ENCODE results near the gene QRICH2. TPM values are rescaled to one million over a fixed set of nuclear protein-coding genes. Genes with fewer than 3 reads are reported as not detected.
"Not testable (repeated sequence)": the region's sequence is repeated elsewhere in the genome, so short reads cannot be mapped to it uniquely, and the experiment has no call there.

The QRICH2 gene
- total and polyA plus RNA-seq, 5 donors = 1.9 to 2.5 (median 2.1) TPM

DNA sequence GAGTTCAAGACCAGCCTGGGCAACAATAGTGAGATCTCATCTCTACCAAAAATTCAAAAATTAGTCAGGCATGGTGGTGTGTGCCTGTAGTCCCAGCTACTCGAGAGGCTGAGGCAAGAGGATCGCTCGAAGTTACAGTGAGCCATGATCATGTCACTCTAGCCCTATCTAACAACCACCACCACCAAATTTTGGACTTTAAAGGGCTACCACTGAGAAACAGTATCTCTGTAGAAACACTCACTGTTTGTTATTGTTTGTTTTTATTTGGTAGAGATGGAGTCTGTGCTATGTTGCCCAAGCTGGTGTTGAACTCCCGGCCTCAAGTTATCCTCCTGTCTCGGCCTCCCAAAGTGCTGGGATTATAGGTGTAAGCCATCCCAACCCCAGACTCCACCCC lies 44.2 kb downstream of the QRICH2 start:
- Histone ChIP-seq H3K9me3 (ENCODE audit: control insufficient read depth, low read length) (no peaks in the 10 kb centered on the region), H3K4me3 (ENCODE audit: low read length) (no peak overlapping the region), H3K27me3 (ENCODE audit: control insufficient read depth, insufficient read depth) (no peaks in the 10 kb centered on the region), H3K4me1 (ENCODE audit: control insufficient read depth, insufficient read depth, low read length) (peaks cover 9% of the 10 kb centered on the region), H3K27ac (ENCODE audit: low read length) (no peak overlapping the region)
- no peak for ATAC-seq
- DNase-seq = peak in 1 of 3 donors; percentile 5
- intact Hi-C loops (cut with DNase I) = no loop called here
- 92% methylated on average over 5 of the region's 5 CpGs for WGBS

DNA sequence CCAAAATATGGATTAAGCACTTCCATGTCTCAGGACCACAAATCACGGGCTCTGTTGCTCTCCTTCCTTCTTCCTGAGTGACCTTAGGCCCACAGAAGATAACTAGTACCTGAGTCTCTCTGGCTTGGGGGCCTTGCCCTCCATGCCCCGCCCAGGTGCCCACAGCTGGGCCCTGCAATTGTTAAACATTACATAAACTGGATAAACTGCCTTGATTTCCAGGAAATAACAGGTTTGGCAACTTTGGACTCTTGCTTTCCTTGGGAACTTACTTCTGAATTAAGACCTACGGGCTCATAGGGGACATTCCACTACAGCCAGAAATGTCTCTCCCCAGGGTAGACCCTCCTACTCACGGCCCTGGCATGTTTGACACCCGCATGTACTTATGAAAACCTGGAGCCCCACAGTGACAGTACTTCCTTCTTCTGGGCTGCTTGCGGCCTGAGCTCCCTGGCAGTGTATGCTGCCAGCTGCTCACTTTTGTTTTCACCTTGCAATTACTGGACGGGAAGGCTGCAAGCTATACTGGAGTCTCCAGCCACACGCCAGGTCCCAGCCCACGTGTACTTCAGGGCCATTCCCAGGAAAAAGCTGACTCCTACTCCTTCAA lies 45.2 kb downstream of the QRICH2 start:
- peak in 1 of 3 donors; percentile 28 for DNase-seq
- no peak for ATAC-seq
- Histone ChIP-seq H3K27me3 (ENCODE audit: control insufficient read depth, insufficient read depth) (no peaks in the 10 kb centered on the region), H3K27ac (ENCODE audit: low read length) (no peak overlapping the region), H3K4me3 (ENCODE audit: low read length) (no peak overlapping the region), H3K4me1 (ENCODE audit: control insufficient read depth, insufficient read depth, low read length) (peaks cover 6% of the 10 kb centered on the region), H3K9me3 (ENCODE audit: control insufficient read depth, low read length) (no peaks in the 10 kb centered on the region)
- WGBS = 67% methylated on average over 9 of the region's 9 CpGs
- intact Hi-C loops (cut with DNase I) = no loop called here

DNA sequence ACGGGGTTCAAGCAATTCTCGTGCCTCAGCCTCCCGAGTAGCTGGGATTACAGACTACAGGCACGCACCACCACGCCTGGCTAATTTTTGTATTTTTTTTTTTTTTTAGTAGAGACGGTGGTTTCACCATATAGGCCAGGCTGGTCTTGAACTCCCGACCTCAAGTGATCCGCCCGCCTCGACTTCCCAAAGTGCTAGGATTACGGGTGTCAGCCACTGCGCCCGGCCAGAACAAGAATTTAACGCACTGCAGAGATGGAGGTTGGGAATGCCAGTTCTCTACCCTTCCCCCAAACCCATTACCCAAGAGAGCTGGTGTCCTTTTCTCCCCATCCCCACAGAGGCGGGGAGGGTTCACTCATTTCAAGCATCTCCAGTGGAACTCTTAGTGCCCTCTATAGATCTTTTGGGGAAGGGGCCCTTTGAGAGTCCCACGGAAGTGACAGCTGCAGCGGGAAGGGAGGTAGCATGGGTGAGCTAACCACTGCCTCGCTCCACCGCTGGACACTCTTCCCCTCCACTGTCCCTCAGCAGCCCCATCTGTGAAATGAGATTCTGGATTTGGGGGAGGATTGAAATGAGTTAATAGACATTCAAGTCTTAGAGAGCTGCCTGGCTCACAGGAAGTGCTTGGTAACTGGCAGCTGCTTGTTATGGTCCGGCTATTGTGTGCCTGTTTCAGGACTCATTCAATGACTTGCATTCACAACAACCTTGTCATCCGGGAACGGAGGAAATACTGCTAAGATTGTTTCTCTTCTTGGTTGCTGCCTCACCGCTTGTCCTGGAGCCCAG lies 46.5 kb downstream of the QRICH2 start:
- intact Hi-C loops (cut with DNase I) = no loop called here
- Histone ChIP-seq H3K9me3 (ENCODE audit: control insufficient read depth, low read length) (no peaks in the 10 kb centered on the region), H3K27ac (ENCODE audit: low read length) (no peak overlapping the region), H3K27me3 (ENCODE audit: control insufficient read depth, insufficient read depth) (no peaks in the 10 kb centered on the region), H3K4me3 (ENCODE audit: low read length) (no peak overlapping the region), H3K4me1 (ENCODE audit: control insufficient read depth, insufficient read depth, low read length) (peaks cover 1% of the 10 kb centered on the region)
- no peak for ATAC-seq
- WGBS = 82% methylated on average over 23 of the region's 23 CpGs
- peak in 2 of 3 donors; percentile 1 to 22 for DNase-seq

DNA sequence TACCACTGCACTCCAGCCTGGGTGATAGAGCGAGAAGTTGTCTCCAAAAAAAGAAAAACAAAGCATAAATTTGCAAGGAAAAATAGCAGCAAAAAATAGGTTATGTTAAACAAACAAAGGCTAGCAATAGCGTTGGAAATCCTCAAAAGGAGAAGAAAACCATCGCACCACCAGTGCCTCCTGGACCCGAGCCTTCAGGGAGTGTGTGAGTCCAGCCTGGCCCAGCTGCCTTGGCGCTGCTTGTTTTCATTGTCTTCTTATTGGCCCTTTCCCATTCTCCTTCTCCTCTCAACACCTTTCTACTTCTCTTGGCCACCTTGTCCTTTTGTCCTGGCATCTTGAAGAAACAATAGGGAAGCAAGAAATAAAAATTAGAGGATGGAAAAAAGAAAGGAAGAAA lies 47.4 kb downstream of the QRICH2 start:
- H3K27ac ChIP-seq (ENCODE audit: low read length) = no peak overlapping the region
- intact Hi-C loops (cut with DNase I) = no loop called here
- WGBS = 74% methylated on average over 5 of the region's 5 CpGs
- DNase-seq = peak in 1 of 3 donors; percentile 37
- H3K27me3 ChIP-seq (ENCODE audit: control insufficient read depth, insufficient read depth) = no peaks in the 10 kb centered on the region
- H3K4me1 ChIP-seq (ENCODE audit: control insufficient read depth, insufficient read depth, low read length) = no peaks in the 10 kb centered on the region
- ATAC-seq = no peak
- H3K4me3 ChIP-seq (ENCODE audit: low read length) = no peak overlapping the region
- H3K9me3 ChIP-seq (ENCODE audit: control insufficient read depth, low read length) = no peaks in the 10 kb centered on the region

DNA sequence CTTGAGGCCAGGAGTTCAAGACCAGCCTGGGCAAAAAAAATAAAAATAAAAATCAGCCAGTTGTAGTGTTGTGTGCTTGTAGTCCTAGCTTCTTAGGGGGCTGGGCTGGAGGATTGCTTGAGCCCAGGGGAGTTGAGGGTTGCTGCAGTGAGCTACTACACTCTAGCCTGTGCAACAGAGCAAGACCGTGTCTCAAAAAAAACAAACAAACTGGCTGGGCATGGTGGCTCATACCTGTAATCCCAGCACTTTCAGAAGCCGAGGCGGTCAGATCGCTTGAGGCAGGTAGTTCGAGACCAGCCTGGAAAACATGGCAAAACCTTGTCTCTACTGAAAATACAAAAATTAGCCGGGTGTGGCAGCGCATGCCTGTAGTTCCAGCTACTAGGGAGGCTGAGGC lies 47.9 kb downstream of the QRICH2 start:
- ATAC-seq (no peak), DNase-seq (no peak)
- H3K4me1 ChIP-seq (ENCODE audit: control insufficient read depth, insufficient read depth, low read length) = no peaks in the 10 kb centered on the region
- H3K9me3 ChIP-seq (ENCODE audit: control insufficient read depth, low read length) = no peaks in the 10 kb centered on the region
- H3K27me3 ChIP-seq (ENCODE audit: control insufficient read depth, insufficient read depth) = no peaks in the 10 kb centered on the region
- WGBS = 93% methylated on average over 7 of the region's 7 CpGs
- intact Hi-C loops (cut with DNase I) = no loop called here
- H3K27ac ChIP-seq (ENCODE audit: low read length) = no peak overlapping the region
- no peak overlapping the region for H3K4me3 ChIP-seq (ENCODE audit: low read length)

DNA sequence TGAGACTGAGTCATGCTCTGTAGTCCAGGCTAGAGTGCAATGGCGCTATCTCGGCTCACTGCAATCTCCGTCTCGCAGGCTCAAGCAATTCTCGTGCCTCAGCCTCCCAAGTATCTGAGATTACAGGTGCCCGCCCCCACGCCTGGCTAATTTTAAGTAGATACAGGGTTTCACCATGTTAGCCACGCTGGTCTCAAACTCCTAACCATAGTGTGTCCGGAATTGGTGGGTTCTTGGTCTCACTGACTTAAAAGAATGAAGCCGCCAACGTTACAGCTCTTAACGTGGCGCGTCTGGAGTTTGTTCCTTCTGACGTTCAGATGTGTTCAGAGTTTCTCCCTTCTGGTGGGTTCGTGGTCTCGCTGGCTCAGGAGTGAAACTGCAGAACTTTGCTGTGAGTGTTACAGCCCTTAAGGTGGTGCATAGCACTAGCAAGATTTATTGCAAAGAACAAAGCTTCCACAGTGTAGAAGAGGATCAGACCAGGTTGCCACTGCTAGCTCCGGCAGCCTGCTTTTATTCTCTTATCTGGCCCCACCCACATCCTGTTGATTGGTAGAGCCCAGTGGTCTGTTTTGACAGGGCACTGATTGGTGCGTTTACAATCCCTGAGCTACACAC lies 51.5 kb downstream of the QRICH2 start:
- ATAC-seq; H3K27me3 ChIP-seq (ENCODE audit: control insufficient read depth, insufficient read depth); DNase-seq; H3K9me3 ChIP-seq (ENCODE audit: control insufficient read depth, low read length); H3K4me3 ChIP-seq (ENCODE audit: low read length); H3K4me1 ChIP-seq (ENCODE audit: control insufficient read depth, insufficient read depth, low read length); H3K27ac ChIP-seq (ENCODE audit: low read length); intact Hi-C loops (cut with DNase I): not testable (repeated sequence)
- 79% methylated on average over 19 of the region's 19 CpGs for WGBS

DNA sequence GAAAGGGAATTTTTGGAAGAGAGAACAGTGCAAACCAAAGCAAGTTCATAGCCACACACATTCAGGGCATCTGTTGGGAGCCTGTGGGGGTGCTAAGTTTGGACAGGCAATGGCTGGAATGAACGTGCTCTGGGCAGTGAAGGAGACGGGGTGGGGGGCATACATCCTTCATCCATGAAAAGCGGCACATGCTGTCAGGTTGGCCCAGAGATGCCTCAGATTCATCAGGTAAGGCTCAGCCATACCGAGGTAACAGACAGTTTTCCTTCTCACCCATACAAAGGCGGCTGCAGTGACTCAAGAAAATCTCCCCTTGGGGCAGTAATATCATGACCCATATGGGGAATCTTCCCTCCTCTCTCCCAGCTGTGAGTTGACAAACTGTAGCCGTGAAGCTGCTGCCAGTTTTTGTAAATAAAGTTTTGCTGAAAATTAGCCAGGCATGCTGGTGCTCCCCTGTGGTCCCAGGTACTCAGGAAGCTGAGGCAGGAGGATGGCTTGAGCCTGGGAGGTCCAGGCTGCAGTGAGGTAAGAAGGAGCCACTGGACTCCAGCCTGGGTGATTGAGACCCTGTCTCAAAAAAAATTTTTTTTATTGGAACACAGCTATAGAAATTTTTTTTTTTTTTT lies 52.2 kb downstream of the QRICH2 start:
- peak in 1 of 3 donors; percentile 14 for DNase-seq
- H3K4me1 ChIP-seq (ENCODE audit: control insufficient read depth, insufficient read depth, low read length) = no peaks in the 10 kb centered on the region
- no peak overlapping the region for H3K4me3 ChIP-seq (ENCODE audit: low read length)
- H3K27ac ChIP-seq (ENCODE audit: low read length) = no peak overlapping the region
- 81% methylated on average over 6 of the region's 6 CpGs for WGBS
- no peaks in the 10 kb centered on the region for H3K27me3 ChIP-seq (ENCODE audit: control insufficient read depth, insufficient read depth)
- intact Hi-C loops (cut with DNase I) = no loop called here
- no peak for ATAC-seq
- H3K9me3 ChIP-seq (ENCODE audit: control insufficient read depth, low read length) = no peaks in the 10 kb centered on the region

DNA sequence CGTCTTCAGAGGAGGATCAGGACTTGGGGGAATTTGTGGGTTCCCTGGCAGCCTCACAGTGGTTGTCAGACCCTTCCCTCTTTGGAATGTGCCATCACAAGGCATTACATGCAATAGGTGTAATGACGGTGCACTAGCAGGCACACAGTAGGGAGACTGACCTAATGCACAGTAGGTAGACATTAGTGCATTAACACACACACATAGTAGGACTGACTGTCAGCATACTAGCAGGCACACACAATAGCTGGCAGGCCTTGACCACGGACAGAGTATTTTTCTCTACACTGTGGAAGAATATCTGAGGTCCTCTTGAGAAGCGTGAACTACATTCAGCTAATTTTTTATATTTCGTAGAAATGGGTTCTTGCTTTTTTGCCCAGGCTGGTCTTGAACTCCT lies 53.8 kb downstream of the QRICH2 start:
- WGBS = 89% methylated on average over 5 of the region's 5 CpGs
- ATAC-seq = no peak
- Histone ChIP-seq H3K4me3 (ENCODE audit: low read length) (no peak overlapping the region), H3K9me3 (ENCODE audit: control insufficient read depth, low read length) (no peaks in the 10 kb centered on the region), H3K27me3 (ENCODE audit: control insufficient read depth, insufficient read depth) (no peaks in the 10 kb centered on the region), H3K27ac (ENCODE audit: low read length) (no peak overlapping the region), H3K4me1 (ENCODE audit: control insufficient read depth, insufficient read depth, low read length) (no peaks in the 10 kb centered on the region)
- intact Hi-C loops (cut with DNase I) = no loop called here
- DNase-seq = no peak

DNA sequence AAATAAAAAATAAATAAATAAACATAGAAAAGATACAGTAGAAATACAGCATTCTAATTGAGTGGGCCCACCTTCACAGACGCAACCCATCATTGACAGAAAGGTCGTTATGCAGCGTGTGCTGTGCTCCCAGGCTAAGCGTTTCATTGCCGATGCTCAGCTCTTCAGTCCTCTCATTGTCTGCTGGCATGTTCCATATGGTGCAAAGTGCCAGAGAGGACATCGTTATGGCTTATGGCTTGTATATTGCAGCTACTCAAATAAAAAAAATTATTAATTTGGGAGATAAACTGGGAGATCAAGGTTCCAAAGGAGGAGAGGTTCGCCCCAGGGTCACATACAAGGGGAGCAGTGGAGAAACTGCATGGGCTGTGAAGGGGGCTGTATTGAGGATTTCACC lies 54.2 kb downstream of the QRICH2 start:
- no peak for ATAC-seq
- no peak for DNase-seq
- 91% methylated on average over 7 of the region's 7 CpGs for WGBS
- Histone ChIP-seq H3K4me3 (ENCODE audit: low read length) (no peak overlapping the region), H3K27me3 (ENCODE audit: control insufficient read depth, insufficient read depth) (no peaks in the 10 kb centered on the region), H3K4me1 (ENCODE audit: control insufficient read depth, insufficient read depth, low read length) (no peaks in the 10 kb centered on the region), H3K27ac (ENCODE audit: low read length) (no peak overlapping the region), H3K9me3 (ENCODE audit: control insufficient read depth, low read length) (no peaks in the 10 kb centered on the region)
- intact Hi-C loops (cut with DNase I) = no loop called here

DNA sequence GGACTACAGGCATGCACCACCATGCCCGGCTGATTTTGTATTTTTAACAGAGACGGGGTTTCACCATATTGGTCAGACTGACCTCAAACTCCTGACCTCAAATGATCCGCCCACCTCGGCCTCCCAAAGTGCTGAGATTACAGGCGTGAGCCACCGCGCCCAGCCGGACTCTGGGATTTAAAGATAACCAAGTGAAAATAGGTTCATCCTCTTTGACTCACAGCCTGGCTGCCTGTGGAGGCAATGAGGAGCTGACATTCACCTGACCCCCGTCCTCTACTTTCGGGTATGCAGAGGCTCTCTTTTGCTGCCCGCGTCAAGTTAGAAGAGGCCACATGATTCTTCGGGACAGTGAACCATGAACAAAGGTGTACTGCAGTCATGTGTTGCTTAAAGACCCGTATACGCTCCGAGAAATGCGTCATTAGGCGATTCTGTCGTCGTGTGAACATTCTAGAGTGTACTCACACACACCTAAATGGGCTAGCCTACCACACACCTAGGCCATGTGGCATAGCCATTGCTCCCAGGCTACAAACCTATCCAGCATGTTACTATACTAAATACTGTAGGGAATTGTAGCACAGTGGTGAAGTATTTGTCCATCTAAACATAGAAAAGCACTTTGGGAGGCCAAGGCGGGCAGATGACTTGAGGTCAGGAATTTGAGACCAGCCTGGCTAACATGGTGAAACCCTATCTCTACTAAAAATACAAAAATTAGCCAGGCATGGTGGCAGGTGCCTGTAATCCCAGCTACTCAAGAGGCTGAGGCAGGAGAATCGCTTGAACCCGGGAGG lies 54.9 kb downstream of the QRICH2 start:
- H3K4me3 ChIP-seq (ENCODE audit: low read length); DNase-seq; H3K4me1 ChIP-seq (ENCODE audit: control insufficient read depth, insufficient read depth, low read length); ATAC-seq; H3K27me3 ChIP-seq (ENCODE audit: control insufficient read depth, insufficient read depth); H3K9me3 ChIP-seq (ENCODE audit: control insufficient read depth, low read length); intact Hi-C loops (cut with DNase I): not testable (repeated sequence)
- peak overlapping the region; percentile 0 for H3K27ac ChIP-seq (ENCODE audit: low read length)
- WGBS = 86% methylated on average over 23 of the region's 23 CpGs
